GM10266 (cell line): Measurements from ENCODE around the gene ATR.

Experiments used
- DNase-seq: peaks from one replicate; pipeline ENCODE4 v3.0.0; 2012; ENCODE audit errors: extremely low spot score
- CTCF ChIP-seq: IDR thresholded peaks from 2 replicates; pipeline ENCODE4 v1.5.1; 2012; ENCODE audit warnings: mild to moderate bottlenecking, low read depth; ENCODE audit not compliant: control insufficient read depth, insufficient read depth; ENCODE audit errors: missing control alignments

ATR gene

DNA sequence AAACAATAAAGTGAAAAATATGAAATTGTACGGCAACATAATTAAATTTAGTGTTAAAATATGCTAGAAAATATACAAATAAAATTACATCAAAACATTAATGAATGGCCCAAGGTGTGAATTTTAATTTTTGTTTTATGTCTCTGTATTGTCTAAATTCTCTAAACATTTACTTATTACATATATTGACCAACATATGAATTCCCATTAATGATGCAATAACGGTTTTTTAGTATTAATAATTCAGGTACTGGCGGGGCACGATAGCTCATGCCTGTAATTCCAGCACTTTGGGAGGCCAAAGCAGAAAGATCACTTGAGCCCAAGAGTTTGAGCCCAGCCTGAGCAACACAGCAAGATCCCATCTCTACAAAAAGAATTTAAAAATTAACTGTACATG lies 110.1 kb downstream of the ATR start:
- no peak for TF ChIP-seq CTCF
- no peak for DNase-seq

GRCh38 chr3:142467768-142468167 lies 110.8 kb downstream of the ATR start:
- no peak for TF ChIP-seq CTCF
- no peak for DNase-seq

- TF ChIP-seq CTCF: no peak
- no peak for DNase-seq
These were observed 117.8 kb downstream of the ATR start for GRCh38 chr3:142460689-142461088.

DNA sequence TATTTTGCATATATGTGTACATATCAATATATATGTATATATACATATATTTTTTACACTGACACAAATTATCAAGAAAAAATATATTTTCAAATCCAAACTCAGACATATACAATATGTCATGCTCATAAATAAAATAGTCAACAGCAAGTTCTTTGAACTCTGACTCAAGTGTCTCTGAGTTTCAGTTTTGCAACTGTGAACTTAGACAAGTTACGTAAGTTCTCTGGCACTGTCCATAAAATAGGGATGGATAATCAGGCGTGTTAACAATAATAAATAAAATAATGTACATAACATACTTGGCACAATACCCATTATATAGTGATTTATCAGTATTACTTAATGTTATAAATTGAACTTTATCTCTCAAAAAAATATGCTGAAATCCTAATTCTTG lies 118.6 kb downstream of the ATR start:
- DNase-seq: no peak
- no peak for TF ChIP-seq CTCF

GRCh38 chr3:142459096-142459495 lies 119.4 kb downstream of the ATR start:
- TF ChIP-seq CTCF: no peak
- no peak for DNase-seq

DNA sequence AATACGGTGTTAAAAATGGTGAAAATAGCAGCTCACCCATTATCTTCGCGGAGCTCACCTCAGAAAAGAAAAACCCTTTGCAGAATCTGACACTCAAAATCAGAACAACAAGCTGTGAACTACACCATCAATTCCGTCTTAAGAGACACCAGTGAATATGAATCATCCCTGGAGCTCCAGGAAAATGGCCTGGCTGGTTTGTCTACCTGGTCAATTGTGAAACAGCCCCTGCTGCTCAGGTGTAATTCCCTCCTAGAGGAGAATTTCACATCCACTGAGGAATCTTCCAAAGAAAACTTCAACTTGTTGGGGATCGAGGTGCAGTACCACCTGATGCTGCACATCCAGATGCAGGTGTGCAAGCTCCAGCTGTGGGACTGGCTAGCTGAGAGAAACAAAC lies 127.7 kb downstream of the ATR start:
- DNase-seq: no peak
- TF ChIP-seq CTCF: no peak

GRCh38 chr3:142450189-142450588 lies 128.3 kb downstream of the ATR start:
- TF ChIP-seq CTCF: no peak
- DNase-seq: no peak
